NCI-H446 treated with DMSO at 0.1 percent for 48 hours (cell line): ENCODE results near the gene CIAO3.

Source experiments
- DNase-seq: peaks from one replicate; lab custom pipeline; 2025; lab: John Stamatoyannopoulos, UW

The CIAO3 gene

DNA sequence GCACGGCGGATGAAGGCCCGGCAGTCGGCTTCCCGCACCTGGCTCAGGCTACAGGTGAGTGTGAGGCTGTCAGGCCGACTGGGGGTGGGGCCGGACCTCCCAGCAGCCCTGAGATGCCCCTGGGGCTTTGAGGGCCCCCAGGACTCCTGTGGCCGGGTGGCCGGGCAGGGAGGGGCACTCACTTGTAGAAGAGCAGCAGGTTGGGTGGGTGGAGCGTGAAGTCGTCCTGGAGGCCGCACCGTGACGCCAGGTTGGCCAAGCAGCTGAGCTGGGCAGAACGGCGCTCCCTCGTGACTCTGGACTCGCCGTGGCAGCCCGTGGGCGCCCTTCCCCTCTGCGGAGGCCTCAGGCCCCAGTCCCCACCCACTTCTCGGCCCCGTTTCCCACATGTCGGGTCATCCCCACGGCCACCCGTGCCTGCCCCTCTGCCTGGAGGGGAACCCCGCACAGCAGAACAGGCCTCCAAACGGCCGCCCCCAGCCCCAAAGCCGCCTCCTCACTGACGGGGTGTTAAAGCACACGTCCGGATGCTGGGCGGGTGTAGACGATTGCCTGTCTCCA is 34.5 kb upstream of the CIAO3 start:
- no peak for DNase-seq

DNA sequence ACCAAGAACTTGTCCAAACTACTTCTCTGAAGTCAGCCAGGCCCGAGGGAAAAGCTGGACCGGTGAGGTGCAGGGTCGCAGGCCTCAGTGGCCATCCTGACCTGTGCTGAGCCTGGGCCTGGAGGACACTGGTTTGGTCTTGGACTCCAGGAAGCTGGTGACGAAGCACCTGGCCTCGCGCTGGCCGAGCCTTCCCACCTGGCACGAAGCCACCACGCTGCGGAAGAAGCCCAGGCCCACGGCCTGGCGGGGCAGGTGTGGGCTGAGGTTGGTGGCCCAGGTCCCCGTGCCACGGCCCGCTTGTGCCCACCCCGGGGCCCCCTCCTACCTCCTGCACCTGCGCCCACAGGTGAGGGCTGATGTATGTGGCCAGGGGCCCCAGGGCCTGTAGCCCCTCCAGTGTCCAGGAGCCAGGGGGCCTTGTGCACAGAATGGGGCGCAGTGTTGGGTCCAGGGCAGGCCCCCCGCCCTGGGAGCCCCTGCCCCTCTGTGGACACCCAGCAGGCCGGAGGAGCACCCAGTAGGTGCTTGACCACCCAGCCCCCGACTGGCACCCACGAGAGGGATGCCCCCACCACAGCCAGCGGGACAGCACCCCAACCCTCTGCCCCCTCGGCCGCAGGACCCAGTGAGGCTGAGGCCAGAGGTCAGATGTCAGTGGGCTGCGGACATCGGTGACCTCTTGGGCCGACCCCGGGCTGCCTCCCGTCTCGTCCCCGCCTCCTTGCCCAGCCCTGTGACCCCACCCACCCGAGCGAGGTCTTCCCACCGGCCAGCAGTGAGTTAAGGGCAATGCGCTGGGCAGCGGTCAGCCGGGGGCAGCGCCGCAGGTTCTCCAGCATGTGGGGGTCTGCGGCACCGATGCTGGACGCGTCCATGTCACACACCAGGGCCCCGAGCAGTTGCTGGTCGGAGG is 33.5 kb upstream of the CIAO3 start:
- DNase-seq: no peak

GRCh38 chr16:772959-773358 is 32.2 kb upstream of the CIAO3 start:
- no peak for DNase-seq

- DNase-seq: no peak
Measured at GRCh38 chr16:770411-770810, 29.6 kb upstream of the CIAO3 start.

- DNase-seq: no peak
Measured at GRCh38 chr16:769934-770333, 29.1 kb upstream of the CIAO3 start.

GRCh38 chr16:769184-769784 is 28.5 kb upstream of the CIAO3 start:
- DNase-seq: no peak

DNA sequence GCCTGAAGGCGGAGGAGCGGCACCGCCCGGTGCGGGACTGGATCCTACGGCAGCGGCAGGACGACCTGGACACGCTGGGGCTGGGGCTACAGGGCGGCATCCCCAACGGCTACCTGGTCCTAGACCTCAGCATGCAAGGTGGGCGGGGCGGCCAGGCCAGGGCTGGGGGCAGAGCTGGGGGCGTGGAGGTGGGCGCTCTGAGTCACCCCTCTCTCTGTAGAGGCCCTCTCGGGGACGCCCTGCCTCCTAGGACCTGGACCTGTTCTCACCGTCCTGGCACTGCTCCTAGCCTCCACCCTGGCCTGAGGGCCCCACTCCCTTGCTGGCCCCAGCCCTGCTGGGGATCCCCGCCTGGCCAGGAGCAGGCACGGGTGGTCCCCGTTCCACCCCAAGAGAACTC is 27.6 kb upstream of the CIAO3 start:
- DNase-seq: no peak

DNA sequence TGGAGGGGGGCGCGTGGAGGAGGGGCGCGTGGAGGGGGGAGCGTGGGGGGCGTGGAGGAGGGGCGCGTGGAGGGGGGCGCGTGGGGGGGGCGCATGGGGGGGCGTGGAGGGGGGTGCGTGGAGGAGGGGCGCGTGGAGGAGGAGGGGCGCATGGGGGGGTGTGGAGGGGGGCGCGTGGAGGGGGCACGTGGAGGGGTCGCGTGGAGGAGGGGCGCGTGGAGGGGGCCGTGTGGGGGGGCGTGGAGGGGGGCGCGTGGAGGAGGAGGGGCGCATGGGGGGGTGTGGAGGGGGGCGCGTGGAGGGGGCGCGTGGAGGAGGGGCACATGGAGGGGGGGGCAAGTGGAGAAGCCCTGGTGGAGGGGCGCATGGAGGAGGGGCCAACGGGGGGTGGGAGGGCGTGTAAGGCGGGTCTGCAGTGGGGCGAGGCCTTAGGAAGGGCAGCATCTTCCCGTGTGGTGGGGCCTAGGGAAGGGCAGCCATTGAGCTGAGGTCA is 27.0 kb upstream of the CIAO3 start:
- no peak for DNase-seq

DNA sequence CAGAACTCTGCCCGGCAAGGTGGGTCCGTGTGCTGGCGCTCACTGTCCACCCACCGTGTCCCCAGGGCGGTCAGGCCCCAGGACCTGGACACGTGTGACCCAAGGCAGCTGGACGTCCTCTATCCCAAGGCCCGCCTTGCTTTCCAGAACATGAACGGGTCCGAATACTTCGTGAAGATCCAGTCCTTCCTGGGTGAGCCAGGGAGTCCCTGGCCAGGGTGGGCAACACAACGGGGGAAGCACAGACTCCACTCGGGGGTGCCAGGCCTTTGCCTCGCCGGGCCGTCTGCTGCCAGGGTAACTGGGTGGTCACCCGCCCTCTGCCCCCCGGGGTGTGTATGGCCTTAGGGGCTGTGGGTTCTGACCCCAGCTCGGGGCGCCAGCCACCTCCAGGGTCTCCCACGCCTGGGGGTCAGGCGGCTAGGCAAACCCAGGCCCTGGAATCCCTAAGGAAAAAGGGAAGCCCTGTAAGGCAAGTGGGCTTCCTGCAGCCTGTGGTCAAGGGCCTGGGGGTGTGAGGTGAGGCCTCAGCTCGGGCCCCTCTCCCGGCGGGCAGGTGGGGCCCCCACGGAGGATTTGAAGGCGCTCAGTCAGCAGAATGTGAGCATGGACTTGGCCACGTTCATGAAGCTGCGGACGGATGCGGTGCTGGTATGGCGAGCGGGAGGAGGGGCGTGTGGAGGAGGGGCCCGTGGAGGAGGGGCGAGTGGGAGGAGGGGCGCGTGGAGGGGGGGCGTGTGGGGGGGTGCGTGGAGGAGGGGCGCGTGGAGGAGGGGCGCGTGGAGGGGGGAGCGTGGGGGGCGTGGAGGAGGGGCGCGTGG is 26.2 kb upstream of the CIAO3 start:
- DNase-seq: no peak

DNA sequence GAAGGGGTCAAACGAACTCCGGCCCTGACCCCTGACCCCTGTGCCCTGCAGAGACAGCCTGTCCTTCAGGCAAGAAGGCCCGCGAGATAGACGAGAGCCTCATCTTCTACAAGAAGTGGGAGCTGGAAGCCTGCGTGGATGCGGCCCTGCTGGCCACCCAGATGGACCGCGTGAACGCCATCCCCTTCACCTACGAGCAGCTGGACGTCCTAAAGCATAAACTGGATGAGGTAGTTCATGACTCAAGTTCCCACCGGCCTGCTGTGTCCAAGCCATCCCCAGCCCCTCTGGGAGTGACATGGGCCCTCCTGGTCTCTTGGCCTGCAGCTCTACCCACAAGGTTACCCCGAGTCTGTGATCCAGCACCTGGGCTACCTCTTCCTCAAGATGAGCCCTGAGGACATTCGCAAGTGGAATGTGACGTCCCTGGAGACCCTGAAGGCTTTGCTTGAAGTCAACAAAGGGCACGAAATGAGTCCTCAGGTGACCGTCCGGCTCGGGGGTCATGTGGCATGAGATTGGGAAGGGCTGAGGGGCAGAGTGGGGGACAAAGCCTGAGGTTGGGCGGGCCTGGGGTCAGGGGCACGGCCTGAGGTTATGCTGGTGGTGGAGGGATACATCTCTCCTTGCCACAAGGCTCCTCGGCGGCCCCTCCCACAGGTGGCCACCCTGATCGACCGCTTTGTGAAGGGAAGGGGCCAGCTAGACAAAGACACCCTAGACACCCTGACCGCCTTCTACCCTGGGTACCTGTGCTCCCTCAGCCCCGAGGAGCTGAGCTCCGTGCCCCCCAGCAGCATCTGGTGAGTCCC is 25.4 kb upstream of the CIAO3 start:
- DNase-seq: no peak

- DNase-seq: no peak
Measured at GRCh38 chr16:765488-765865, 24.7 kb upstream of the CIAO3 start.

DNA sequence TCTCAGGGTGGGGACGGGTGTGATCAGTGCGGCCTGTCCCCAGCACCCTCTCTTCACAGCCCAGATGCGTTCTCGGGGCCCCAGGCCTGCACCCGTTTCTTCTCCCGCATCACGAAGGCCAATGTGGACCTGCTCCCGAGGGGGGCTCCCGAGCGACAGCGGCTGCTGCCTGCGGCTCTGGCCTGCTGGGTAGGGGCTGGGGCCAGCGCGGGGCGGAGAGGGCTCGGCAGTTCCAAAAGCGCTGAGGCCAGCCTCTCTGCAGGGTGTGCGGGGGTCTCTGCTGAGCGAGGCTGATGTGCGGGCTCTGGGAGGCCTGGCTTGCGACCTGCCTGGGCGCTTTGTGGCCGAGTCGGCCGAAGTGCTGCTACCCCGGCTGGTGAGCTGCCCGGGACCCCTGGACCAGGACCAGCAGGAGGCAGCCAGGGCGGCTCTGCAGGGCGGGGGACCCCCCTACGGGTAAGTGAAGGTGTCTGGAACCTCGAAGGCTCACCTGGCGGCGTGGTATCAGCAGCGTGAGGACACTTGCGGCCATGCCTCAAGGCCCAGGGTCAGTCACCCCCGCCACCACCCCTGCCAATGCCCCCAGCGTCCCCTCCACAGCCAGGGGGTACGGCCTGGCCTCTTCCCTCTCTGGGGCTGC is 24.2 kb upstream of the CIAO3 start:
- no peak for DNase-seq

GRCh38 chr16:764184-764750 is 23.5 kb upstream of the CIAO3 start:
- DNase-seq: no peak

GRCh38 chr16:763369-764183 is 22.8 kb upstream of the CIAO3 start:
- DNase-seq: no peak

- DNase-seq: no peak
Measured at GRCh38 chr16:762595-763268, 21.9 kb upstream of the CIAO3 start.

DNA sequence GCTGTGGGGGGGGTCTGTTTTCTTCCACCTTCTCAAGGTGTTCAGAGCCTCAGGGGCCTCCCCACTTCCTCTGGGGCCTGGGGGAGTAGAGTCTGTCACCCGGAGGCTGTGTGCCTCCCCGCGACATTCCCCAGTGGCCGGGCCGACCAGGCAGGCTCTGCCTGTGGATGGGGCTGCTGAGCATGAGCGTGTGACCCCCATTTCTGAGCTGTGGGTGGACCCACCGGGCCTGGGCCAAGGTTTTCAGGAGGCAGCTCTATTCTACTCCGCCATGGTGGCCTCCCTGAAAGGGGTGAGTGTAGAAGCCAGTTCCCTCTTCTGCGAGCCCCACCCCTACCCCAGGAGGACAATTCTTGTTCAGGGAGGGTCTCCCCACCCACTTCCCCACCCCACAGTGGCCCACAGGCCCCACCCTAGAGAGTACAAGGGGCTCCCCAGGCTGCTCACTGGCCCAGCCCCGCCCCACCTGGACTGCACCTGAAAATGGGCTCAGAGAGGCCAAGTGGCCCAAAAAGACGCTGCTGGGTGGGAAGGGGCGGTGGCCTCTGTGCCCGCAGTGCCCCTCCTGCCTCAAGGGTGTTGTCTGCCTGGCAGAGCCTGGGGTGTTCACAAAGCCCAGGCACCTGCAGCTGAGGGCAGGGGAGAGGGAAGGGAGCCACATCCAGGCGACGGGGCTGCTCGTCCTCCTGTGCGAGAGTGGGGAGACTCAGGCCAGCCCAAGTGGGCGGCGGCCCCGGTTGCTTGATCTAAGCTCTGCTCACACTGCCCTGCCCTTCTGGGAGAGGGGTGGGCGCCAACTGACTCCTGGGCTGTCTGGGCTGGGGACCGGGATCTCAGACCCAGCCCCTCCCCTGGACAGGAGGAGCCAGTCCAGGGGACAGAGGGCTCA is 21.1 kb upstream of the CIAO3 start:
- no peak for DNase-seq

DNA sequence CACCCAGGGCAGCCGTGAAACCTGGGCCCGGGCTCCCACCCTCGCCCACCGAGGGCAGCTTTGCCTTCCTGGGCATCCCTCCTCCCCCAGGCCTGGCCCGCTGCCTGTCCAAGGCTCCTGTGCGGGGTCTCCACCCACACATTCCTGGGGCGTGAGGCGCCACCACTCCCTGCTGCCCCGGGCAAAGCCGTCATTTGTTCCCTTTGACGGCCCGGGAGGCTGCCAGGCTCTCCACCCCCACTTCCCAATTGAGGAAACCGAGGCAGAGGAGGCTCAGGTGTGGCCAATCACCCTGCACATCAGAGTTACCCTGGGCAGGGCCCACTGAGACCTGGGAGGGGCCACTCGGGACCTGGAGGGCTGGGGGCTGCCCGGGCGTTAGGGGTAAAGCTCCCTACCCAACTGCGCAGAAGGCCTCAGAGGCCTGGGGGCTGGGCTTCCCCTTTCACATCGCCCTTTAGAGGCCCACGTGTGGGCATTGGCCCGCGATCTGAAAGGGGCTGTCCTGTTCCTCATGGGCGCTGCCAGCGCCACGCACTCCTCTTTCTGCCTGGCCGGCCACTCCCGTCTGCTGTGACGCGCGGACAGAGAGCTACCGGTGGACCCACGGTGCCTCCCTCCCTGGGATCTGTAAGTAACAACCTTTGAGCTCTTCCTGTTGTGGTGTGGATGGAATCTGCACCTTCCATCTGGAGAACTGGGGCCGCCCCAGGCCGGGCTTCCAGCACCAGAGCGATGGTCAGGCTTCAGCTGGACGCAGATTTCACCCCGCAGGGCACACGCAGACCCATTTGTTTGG is 19.9 kb upstream of the CIAO3 start, which contains the start of gene MSLN:
Gene MSLN, plus strand, starts transcription at position 190 of the 799 bp plus-strand sequence. CDS start 1,947 bp downstream, outside the sequence.
- DNase-seq: no peak
